ENCODE data around the gene CDK8.

DNA sequence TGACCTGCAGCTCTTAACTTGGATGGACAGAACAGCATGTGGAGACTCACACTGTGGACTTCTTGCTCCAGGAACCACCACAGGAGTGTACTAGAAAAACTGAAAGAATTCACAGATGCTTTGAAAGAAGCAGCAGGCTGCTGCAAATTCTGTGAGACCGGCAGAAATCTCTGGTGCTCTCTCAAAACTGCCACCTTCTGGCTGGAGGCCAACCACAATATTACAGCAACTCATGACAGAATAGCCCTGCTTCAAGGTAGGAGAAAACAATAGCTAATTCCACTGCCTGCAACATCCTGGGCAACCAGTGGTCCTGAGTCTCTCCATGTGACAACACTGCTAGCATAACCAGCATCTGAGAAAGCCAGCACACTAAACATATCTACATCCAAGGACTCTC is 26.9 kb downstream of the CDK8 start:
- no peak for TF ChIP-seq POLR2A (IDR thresholded peaks at IDR 0.05)
- TF ChIP-seq, protein P1, sequence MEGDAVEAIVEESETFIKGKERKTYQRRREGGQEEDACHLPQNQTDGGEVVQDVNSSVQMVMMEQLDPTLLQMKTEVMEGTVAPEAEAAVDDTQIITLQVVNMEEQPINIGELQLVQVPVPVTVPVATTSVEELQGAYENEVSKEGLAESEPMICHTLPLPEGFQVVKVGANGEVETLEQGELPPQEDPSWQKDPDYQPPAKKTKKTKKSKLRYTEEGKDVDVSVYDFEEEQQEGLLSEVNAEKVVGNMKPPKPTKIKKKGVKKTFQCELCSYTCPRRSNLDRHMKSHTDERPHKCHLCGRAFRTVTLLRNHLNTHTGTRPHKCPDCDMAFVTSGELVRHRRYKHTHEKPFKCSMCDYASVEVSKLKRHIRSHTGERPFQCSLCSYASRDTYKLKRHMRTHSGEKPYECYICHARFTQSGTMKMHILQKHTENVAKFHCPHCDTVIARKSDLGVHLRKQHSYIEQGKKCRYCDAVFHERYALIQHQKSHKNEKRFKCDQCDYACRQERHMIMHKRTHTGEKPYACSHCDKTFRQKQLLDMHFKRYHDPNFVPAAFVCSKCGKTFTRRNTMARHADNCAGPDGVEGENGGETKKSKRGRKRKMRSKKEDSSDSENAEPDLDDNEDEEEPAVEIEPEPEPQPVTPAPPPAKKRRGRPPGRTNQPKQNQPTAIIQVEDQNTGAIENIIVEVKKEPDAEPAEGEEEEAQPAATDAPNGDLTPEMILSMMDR (IDR thresholded peaks at IDR 0.05): no peak
